ENCODE measurements around the gene CELF2. TPM values are rescaled to one million over a fixed set of nuclear protein-coding genes. Genes with fewer than 3 reads are reported as not detected.

The CELF2 gene
- total and polyA plus RNA-seq, 2 of the 4 experiments (the other 2 are of a cell fraction), result 3.5 to 6.6 TPM

DNA sequence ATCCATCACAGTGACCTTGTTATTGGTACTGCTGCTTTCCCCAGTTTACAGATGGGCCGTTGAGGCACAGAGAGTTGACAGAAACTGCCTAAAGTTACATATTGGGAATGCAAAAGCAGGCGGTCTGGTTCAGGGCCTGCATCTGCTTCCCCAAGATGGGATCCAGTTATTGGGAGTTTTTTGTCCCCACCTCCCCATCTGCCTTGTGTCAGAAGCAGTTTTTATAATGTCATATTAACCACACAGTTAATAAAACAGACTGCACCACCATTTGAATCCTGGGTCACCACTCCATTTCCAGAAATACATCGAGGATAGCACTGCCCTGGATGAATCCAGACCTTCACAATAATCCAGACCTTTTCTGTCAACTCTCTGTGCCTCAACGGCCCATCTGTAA lies 67.9 kb downstream of the CELF2 start:
- no peak overlapping the region for H4K5ac ChIP-seq (ENCODE audit: low read depth, low read length)
- ChIA-PET POLR2A (ENCODE audit: unreplicated experiment) (no interaction called here), CTCF (no interaction called here)
- no peak for ATAC-seq (ENCODE audit: low read depth)
- H3K18ac ChIP-seq (ENCODE audit: low read depth, low read length), result no peak overlapping the region
- H3K36me3 ChIP-seq (ENCODE audit: control insufficient read depth, insufficient read depth, low read length), result no peaks in the 10 kb centered on the region
- in situ Hi-C loops (cut with MboI; ENCODE audit: low sequenced_read_pairs) (no loop called here), dilution Hi-C loops (cut with HindIII; ENCODE audit: low sequenced_read_pairs, unreplicated experiment) (no loop called here), intact Hi-C loops (cut with micrococcal nuclease) (no loop called here)
- no peak overlapping the region for H2AK9ac ChIP-seq (replicated peaks; ENCODE audit: low read depth, low read length, poor library complexity)
- no peak overlapping the region for H3K4me2 ChIP-seq (ENCODE audit: low read depth, low read length)
- no peak overlapping the region for H2BK120ac ChIP-seq (ENCODE audit: low read depth, low read length)
- no peak overlapping the region for H3K23ac ChIP-seq (ENCODE audit: low read depth, low read length)
- H4K91ac ChIP-seq (ENCODE audit: insufficient read depth, low read depth, low read length), result no peak overlapping the region
- H3K4me1 ChIP-seq (ENCODE audit: control insufficient read depth, insufficient read depth, low read length), result no peaks in the 10 kb centered on the region
- H3K9me3 ChIP-seq (ENCODE audit: control insufficient read depth, insufficient read depth, low read length), result no peaks in the 10 kb centered on the region
- no peak overlapping the region for H2AFZ ChIP-seq (replicated peaks; ENCODE audit: low read length, poor library complexity)
- H4K8ac ChIP-seq (ENCODE audit: low read depth in 2 of 2, low read length in 2 of 2), result no peak overlapping the region
- TF ChIP-seq BHLHE40 (IDR thresholded peaks at IDR 0.05; ENCODE audit: low read depth, low read length), result no peak
- TF ChIP-seq POLR2A (IDR thresholded peaks at IDR 0.05; ENCODE audit: low read depth, low read length), result no peak
- no peak for TF ChIP-seq CHD1 (IDR thresholded peaks at IDR 0.05; ENCODE audit: low read depth, low read length)
- no peak for TF ChIP-seq RFX5 (IDR thresholded peaks at IDR 0.05; ENCODE audit: low read depth, low read length)
- no peak for TF ChIP-seq RAD21 (IDR thresholded peaks at IDR 0.05; ENCODE audit: low read length)
- no peak for TF ChIP-seq NFE2L2 (IDR thresholded peaks at IDR 0.05; ENCODE audit: low read depth, low read length)
- no peak for TF ChIP-seq MXI1 (IDR thresholded peaks at IDR 0.05; ENCODE audit: borderline replicate concordance, low read depth, low read length)
- no peak for TF ChIP-seq SMC3 (IDR thresholded peaks at IDR 0.05; ENCODE audit: low read depth, low read length)
- no peak for TF ChIP-seq MAZ (IDR thresholded peaks at IDR 0.05; ENCODE audit: borderline replicate concordance, low read depth, low read length)
- no peak for TF ChIP-seq CTCF (conservative IDR thresholded peaks at IDR 0.05; ENCODE audit: low read depth, low read length)
- no peak for TF ChIP-seq RCOR1 (IDR thresholded peaks at IDR 0.05; ENCODE audit: insufficient replicate concordance, low read length)
- no peak for TF ChIP-seq CEBPB (IDR thresholded peaks at IDR 0.05; ENCODE audit: low read depth, low read length)
- TF ChIP-seq FOS (IDR thresholded peaks at IDR 0.05; ENCODE audit: low read depth, low read length), result no peak
- no peak overlapping the region for H3K14ac ChIP-seq (replicated peaks; ENCODE audit: low read depth, low read length)
- no peak overlapping the region for H3K27ac ChIP-seq (ENCODE audit: insufficient read depth, low read length)
- H3K56ac ChIP-seq (ENCODE audit: extremely low read depth, insufficient read depth, low read length), result no peak overlapping the region
- no peaks in the 10 kb centered on the region for H3K79me1 ChIP-seq (ENCODE audit: low read depth in 1 of 2, low read length in 2 of 2)
- H3K9me1 ChIP-seq (ENCODE audit: insufficient read depth, low read length), result no peaks in the 10 kb centered on the region
- no peak overlapping the region for H3K9ac ChIP-seq (ENCODE audit: low read depth, low read length)
- DNase-seq, result no peak
- H3K4ac ChIP-seq (ENCODE audit: low read depth, low read length), result no peak overlapping the region
- no peak overlapping the region for H3K4me3 ChIP-seq (ENCODE audit: insufficient read depth, low read depth, low read length)
- no TSS peak for BruUV-seq (replicated peaks)
- H2BK20ac ChIP-seq (ENCODE audit: low read depth, low read length), result no peak overlapping the region
- WGBS, 2 experiments (ENCODE audit: extremely low coverage in 2 of 2, insufficient read length in 1 of 2), result no CpG with 5 or more reads among the region's 4 CpGs
- H2AK5ac ChIP-seq (ENCODE audit: low read depth, low read length), result no peak overlapping the region
- no peak overlapping the region for H2BK15ac ChIP-seq (ENCODE audit: low read depth, low read length)
- no peaks in the 10 kb centered on the region for H3K27me3 ChIP-seq (ENCODE audit: control insufficient read depth, insufficient read depth, low read length)
- H2BK5ac ChIP-seq (ENCODE audit: low read depth, low read length, poor library complexity, severe bottlenecking), result no peak overlapping the region
- H4K20me1 ChIP-seq (ENCODE audit: insufficient read depth, low read length), result no peaks in the 10 kb centered on the region
